GM23338 (cell line): ENCODE data around the gene MAP1B. TPM values are rescaled to one million over a fixed set of nuclear protein-coding genes. Genes with fewer than 3 reads are reported as not detected.

Experiments
- ATAC-seq: fragments of 200-7000 bp; cut with Tn5 transposase; 3 replicates; pipeline ENCODE4 v1.9.1; 2020
- DNase-seq: peaks from one replicate; pipeline ENCODE4 v3.0.0-alpha.2; 2015; ENCODE audit warnings: low spot score
- H2AFZ ChIP-seq: fragments of 200-600 bp; sonication (generic); 2 replicates; pipeline ENCODE4 v1.8.0; 2016; ENCODE audit warnings: antibody characterized with exemption, mild to moderate bottlenecking, moderate library complexity
- H3F3A ChIP-seq: fragments of 200-600 bp; sonication (generic); replicated peaks from 2 replicates; pipeline ENCODE4 v1.8.0; 2017; ENCODE audit warnings: antibody characterized with exemption, mixed run types, low read depth
- H3K27ac ChIP-seq: fragments of 200-600 bp; sonication (generic); 2 replicates; pipeline ENCODE4 v1.6.1; 2016; ENCODE audit warnings: low read depth
- H3K27me3 ChIP-seq: fragments of 200-600 bp; sonication (generic); 2 replicates; pipeline ENCODE4 v1.8.0; 2016; ENCODE audit warnings: mild to moderate bottlenecking, mixed run types, moderate library complexity; ENCODE audit not compliant: insufficient read depth
- H3K36me3 ChIP-seq: fragments of 200-600 bp; sonication (generic); 2 replicates; pipeline ENCODE4 v1.8.0; 2016; ENCODE audit warnings: mild to moderate bottlenecking; ENCODE audit not compliant: insufficient read depth
- H3K4me1 ChIP-seq: fragments of 200-600 bp; sonication (generic); 2 replicates; pipeline ENCODE4 v1.8.0; 2016; ENCODE audit warnings: mild to moderate bottlenecking, moderate library complexity; ENCODE audit not compliant: insufficient read depth
- H3K4me2 ChIP-seq: fragments of 200-600 bp; sonication (generic); 2 replicates; pipeline ENCODE4 v1.7.1; 2017; ENCODE audit warnings: mixed run types
- H3K4me3 ChIP-seq: fragments of 200-600 bp; sonication (generic); 2 replicates; pipeline ENCODE4 v1.6.1; 2016; ENCODE audit warnings: mixed run types
- H3K79me2 ChIP-seq: fragments of 200-600 bp; sonication (generic); replicated peaks from 2 replicates; pipeline ENCODE4 v1.8.0; 2017; ENCODE audit warnings: mild to moderate bottlenecking; ENCODE audit not compliant: insufficient read depth
- H3K9me2 ChIP-seq: fragments of 200-600 bp; sonication (generic); 2 replicates; pipeline ENCODE4 v1.8.0; 2017; ENCODE audit not compliant: insufficient read depth
- H4K20me1 ChIP-seq: fragments of 200-600 bp; sonication (generic); replicated peaks from 2 replicates; pipeline ENCODE4 v1.8.0; 2017; ENCODE audit warnings: mild to moderate bottlenecking; ENCODE audit not compliant: insufficient read depth
- H3K27ac Mint-ChIP-seq: 2 replicates; pipeline ENCODE4 v1.8.0; 2020; ENCODE audit warnings: inconsistent platforms, mild to moderate bottlenecking, moderate library complexity, mixed read lengths
- H3K27me3 Mint-ChIP-seq: 3 replicates; pipeline ENCODE4 v1.8.0; 2022; ENCODE audit warnings: low read depth, mild to moderate bottlenecking, moderate library complexity, mixed read lengths, inconsistent platforms; ENCODE audit not compliant: insufficient read depth, poor library complexity
- H3K36me3 Mint-ChIP-seq: 3 replicates; pipeline ENCODE4 v1.8.0; 2021; ENCODE audit warnings: low read depth, mild to moderate bottlenecking, inconsistent platforms, moderate library complexity, mixed read lengths
- H3K4me1 Mint-ChIP-seq: 3 replicates; pipeline ENCODE4 v1.8.0; 2020; ENCODE audit warnings: mild to moderate bottlenecking, inconsistent platforms, mixed read lengths
- H3K4me3 Mint-ChIP-seq: 3 replicates; pipeline ENCODE4 v1.8.0; 2021; ENCODE audit warnings: moderate library complexity, mild to moderate bottlenecking, inconsistent platforms, mixed read lengths
- H3K9me3 Mint-ChIP-seq: 3 replicates; pipeline ENCODE4 v1.8.0; 2020; ENCODE audit warnings: moderate library complexity, mild to moderate bottlenecking, inconsistent platforms, mixed read lengths
- CREB1 ChIP-seq: fragments of 250-450 bp; sonication (Bioruptor Pico); IDR thresholded peaks from 2 replicates; pipeline ENCODE4 v1.5.0; 2020; ENCODE audit warnings: low read depth, mild to moderate bottlenecking, moderate library complexity
- JUNB ChIP-seq: IDR thresholded peaks from one replicate; pipeline ENCODE4 v1.6.1; 2016; ENCODE audit warnings: antibody characterized with exemption; ENCODE audit not compliant: unreplicated experiment
- ZNF331 ChIP-seq: fragments of 250-450 bp; sonication (Bioruptor Pico); IDR thresholded peaks from 2 replicates; pipeline ENCODE4 v1.5.0; 2020; ENCODE audit warnings: low read depth, mild to moderate bottlenecking, moderate library complexity
- polyA plus RNA-seq: library from polyadenylated mRNA; unstranded; fragments of >200 nt; fragmentation: Nextera tagmentation; extraction: Ambion mirVana; gene quantifications from 2 replicates; pipeline ENCODE4 v1.2.1, GENCODE V29; 2016
- total RNA-seq: library from RNA; depleted of rRNA; stranded (reverse); fragments of >200 nt; shearing (Covaris generic); gene quantifications from 2 replicates; pipeline ENCODE4 v1.2.3, GENCODE V29; 2014
- TF ChIP-seq, protein P1 (sequence below): fragments of 250-450 bp; sonication (Bioruptor Pico); IDR thresholded peaks from 2 replicates; pipeline ENCODE4 v1.5.0; 2020; ENCODE audit warnings: mild to moderate bottlenecking, moderate library complexity
- TF ChIP-seq, protein P2 (sequence below): IDR thresholded peaks from one replicate; pipeline ENCODE4 v1.6.1; 2018; ENCODE audit warnings: antibody characterized with exemption; ENCODE audit not compliant: unreplicated experiment

The MAP1B gene
- total and polyA plus RNA-seq, 2 experiments from 2014 or later = 148 to 263 TPM

DNA sequence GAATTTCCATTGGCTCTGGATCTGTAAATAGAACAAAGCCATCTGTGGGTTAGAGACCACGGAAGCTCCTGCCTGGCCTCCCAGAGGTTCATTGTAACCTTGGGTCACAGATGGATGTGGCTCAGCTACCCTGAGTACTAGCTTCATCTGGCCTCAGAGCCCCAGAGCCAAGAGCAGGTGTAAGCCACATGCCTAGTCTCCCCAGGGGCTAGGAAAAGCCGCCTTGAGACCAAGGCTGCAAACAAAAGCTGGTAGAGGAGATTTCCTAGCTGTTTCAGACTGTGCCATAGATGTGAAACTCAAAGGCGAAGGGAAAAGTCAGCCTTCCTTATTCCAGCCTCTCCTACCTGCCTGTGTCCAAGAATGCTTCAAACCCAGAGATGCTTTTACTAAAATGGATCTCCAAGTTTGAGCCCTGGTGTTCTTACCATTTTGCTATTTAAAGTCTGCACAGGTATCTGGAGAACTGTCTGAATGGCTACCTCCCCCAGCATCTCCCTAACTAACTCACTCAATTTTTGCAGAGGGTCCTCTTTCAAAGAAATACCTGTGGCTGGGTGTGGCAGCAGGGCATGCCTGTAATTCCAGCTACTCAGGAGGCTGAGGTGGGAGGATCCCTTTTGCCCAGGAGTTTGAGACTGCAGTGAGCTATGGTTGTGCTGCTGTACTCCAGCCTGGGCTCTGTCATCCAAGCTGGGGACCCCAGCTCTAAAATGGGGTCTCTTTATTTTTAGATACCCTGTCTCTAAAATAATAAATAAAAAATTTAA is 42.3 kb upstream of the MAP1B start (continued):
- TF ChIP-seq, protein P1, sequence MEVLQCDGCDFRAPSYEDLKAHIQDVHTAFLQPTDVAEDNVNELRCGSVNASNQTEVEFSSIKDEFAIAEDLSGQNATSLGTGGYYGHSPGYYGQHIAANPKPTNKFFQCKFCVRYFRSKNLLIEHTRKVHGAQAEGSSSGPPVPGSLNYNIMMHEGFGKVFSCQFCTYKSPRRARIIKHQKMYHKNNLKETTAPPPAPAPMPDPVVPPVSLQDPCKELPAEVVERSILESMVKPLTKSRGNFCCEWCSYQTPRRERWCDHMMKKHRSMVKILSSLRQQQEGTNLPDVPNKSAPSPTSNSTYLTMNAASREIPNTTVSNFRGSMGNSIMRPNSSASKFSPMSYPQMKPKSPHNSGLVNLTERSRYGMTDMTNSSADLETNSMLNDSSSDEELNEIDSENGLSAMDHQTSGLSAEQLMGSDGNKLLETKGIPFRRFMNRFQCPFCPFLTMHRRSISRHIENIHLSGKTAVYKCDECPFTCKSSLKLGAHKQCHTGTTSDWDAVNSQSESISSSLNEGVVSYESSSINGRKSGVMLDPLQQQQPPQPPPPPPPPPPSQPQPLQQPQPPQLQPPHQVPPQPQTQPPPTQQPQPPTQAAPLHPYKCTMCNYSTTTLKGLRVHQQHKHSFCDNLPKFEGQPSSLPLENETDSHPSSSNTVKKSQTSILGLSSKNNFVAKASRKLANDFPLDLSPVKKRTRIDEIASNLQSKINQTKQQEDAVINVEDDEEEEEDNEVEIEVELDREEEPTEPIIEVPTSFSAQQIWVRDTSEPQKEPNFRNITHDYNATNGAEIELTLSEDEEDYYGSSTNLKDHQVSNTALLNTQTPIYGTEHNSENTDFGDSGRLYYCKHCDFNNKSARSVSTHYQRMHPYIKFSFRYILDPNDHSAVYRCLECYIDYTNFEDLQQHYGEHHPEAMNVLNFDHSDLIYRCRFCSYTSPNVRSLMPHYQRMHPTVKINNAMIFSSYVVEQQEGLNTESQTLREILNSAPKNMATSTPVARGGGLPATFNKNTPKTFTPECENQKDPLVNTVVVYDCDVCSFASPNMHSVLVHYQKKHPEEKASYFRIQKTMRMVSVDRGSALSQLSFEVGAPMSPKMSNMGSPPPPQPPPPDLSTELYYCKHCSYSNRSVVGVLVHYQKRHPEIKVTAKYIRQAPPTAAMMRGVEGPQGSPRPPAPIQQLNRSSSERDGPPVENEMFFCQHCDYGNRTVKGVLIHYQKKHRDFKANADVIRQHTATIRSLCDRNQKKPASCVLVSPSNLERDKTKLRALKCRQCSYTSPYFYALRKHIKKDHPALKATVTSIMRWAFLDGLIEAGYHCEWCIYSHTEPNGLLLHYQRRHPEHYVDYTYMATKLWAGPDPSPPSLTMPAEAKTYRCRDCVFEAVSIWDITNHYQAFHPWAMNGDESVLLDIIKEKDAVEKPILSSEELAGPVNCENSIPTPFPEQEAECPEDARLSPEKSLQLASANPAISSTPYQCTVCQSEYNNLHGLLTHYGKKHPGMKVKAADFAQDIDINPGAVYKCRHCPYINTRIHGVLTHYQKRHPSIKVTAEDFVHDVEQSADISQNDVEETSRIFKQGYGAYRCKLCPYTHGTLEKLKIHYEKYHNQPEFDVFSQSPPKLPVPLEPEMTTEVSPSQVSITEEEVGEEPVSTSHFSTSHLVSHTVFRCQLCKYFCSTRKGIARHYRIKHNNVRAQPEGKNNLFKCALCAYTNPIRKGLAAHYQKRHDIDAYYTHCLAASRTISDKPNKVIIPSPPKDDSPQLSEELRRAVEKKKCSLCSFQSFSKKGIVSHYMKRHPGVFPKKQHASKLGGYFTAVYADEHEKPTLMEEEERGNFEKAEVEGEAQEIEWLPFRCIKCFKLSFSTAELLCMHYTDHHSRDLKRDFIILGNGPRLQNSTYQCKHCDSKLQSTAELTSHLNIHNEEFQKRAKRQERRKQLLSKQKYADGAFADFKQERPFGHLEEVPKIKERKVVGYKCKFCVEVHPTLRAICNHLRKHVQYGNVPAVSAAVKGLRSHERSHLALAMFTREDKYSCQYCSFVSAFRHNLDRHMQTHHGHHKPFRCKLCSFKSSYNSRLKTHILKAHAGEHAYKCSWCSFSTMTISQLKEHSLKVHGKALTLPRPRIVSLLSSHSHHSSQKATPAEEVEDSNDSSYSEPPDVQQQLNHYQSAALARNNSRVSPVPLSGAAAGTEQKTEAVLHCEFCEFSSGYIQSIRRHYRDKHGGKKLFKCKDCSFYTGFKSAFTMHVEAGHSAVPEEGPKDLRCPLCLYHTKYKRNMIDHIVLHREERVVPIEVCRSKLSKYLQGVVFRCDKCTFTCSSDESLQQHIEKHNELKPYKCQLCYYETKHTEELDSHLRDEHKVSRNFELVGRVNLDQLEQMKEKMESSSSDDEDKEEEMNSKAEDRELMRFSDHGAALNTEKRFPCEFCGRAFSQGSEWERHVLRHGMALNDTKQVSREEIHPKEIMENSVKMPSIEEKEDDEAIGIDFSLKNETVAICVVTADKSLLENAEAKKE (CRISPR knock-in tag) = no peak

DNA sequence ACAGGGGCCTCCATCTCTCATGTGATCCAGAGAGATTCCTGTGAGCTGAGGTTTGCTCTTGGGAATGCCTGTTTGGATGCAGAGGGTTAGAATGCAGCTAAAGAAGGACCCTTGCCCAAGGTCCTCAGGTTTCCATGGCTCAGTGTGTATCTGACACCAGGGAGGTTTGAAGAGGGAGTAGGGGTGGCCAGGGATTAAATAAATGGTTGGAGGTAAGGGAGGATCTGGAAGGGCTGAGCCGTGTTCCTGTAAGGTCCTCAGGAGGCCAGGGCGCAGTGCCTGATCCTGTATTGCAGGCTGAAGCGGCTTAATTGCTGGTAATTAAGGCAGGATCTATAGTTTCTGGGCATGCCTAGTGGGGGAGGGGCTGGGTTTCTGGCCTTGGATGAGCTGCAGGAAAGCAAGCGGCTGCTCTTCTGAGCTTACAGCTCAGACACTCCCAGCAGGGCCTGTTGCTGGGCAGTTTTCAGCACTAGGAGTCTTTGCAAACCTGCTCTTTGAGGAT is 41.5 kb upstream of the MAP1B start:
- no peaks in the 10 kb centered on the region for H4K20me1 ChIP-seq
- peaks cover 8% of the 10 kb centered on the region for H3K9me2 ChIP-seq
- Mint-ChIP-seq H3K9me3 (no peaks in the 10 kb centered on the region), H3K27ac (peak overlapping the region; percentile 96), H3K27me3 (peaks cover 7% of the 10 kb centered on the region), H3K4me1 (peaks cover 55% of the 10 kb centered on the region), H3K36me3 (no peaks in the 10 kb centered on the region), H3K4me3 (peak overlapping the region; percentile 37)
- peak overlapping the region; percentile 93 for H3K27ac ChIP-seq
- peaks cover 45% of the 10 kb centered on the region for H3K4me1 ChIP-seq
- H2AFZ ChIP-seq = peak overlapping the region; percentile 3; the same call in 1 of the 2 replicates
- peak overlapping the region; percentile 20 for H3K4me3 ChIP-seq
- TF ChIP-seq ZNF331 (no peak), JUNB (no peak), CREB1 (CRISPR knock-in tag) (no peak)
- TF ChIP-seq, protein P2, sequence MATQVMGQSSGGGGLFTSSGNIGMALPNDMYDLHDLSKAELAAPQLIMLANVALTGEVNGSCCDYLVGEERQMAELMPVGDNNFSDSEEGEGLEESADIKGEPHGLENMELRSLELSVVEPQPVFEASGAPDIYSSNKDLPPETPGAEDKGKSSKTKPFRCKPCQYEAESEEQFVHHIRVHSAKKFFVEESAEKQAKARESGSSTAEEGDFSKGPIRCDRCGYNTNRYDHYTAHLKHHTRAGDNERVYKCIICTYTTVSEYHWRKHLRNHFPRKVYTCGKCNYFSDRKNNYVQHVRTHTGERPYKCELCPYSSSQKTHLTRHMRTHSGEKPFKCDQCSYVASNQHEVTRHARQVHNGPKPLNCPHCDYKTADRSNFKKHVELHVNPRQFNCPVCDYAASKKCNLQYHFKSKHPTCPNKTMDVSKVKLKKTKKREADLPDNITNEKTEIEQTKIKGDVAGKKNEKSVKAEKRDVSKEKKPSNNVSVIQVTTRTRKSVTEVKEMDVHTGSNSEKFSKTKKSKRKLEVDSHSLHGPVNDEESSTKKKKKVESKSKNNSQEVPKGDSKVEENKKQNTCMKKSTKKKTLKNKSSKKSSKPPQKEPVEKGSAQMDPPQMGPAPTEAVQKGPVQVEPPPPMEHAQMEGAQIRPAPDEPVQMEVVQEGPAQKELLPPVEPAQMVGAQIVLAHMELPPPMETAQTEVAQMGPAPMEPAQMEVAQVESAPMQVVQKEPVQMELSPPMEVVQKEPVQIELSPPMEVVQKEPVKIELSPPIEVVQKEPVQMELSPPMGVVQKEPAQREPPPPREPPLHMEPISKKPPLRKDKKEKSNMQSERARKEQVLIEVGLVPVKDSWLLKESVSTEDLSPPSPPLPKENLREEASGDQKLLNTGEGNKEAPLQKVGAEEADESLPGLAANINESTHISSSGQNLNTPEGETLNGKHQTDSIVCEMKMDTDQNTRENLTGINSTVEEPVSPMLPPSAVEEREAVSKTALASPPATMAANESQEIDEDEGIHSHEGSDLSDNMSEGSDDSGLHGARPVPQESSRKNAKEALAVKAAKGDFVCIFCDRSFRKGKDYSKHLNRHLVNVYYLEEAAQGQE = no peak
- no peaks in the 10 kb centered on the region for H3K27me3 ChIP-seq
- no peaks in the 10 kb centered on the region for H3K36me3 ChIP-seq
- no peaks in the 10 kb centered on the region for H3F3A ChIP-seq
- ATAC-seq (peak; percentile 87), DNase-seq (peak; percentile 93)
- H3K4me2 ChIP-seq = peak overlapping the region; percentile 53
- no peaks in the 10 kb centered on the region for H3K79me2 ChIP-seq
